Fibroblast of pulmonary artery (primary cell): ENCODE results near the gene DHDH.

Experiments
- DNase-seq: peaks from one replicate; pipeline ENCODE4 v3.0.0-alpha.2; 2010; ENCODE audit warnings: low read depth
- H3K4me3 ChIP-seq: replicated peaks from 2 replicates; pipeline ENCODE4 v1.5.1; 2011; ENCODE audit warnings: low read depth, mild to moderate bottlenecking, control low read depth, low read length, moderate library complexity
- CTCF ChIP-seq: IDR thresholded peaks from 2 replicates; pipeline ENCODE4 v1.5.1; 2011; ENCODE audit warnings: mild to moderate bottlenecking, control low read depth, low read length, inconsistent platforms; ENCODE audit errors: missing control alignments

DHDH gene

GRCh38 chr19:48977061-48977460 is 43.6 kb downstream of the DHDH start:
- H3K4me3 ChIP-seq = no peak overlapping the region
- no peak for DNase-seq
- TF ChIP-seq CTCF = no peak

GRCh38 chr19:48982280-48982679 is 48.8 kb downstream of the DHDH start:
- H3K4me3 ChIP-seq = no peak overlapping the region
- TF ChIP-seq CTCF = no peak
- no peak for DNase-seq

- H3K4me3 ChIP-seq = no peak overlapping the region
- no peak for DNase-seq
- no peak for TF ChIP-seq CTCF
These were observed 52.2 kb downstream of the DHDH start for GRCh38 chr19:48985711-48986110.

- H3K4me3 ChIP-seq = no peak overlapping the region
- DNase-seq = no peak
- no peak for TF ChIP-seq CTCF
These were observed 52.7 kb downstream of the DHDH start for GRCh38 chr19:48986211-48986610.

GRCh38 chr19:48987323-48987722 is 53.8 kb downstream of the DHDH start:
- DNase-seq = no peak
- no peak overlapping the region for H3K4me3 ChIP-seq

GRCh38 chr19:48988286-48988685 is 54.8 kb downstream of the DHDH start:
- TF ChIP-seq CTCF = no peak
- no peak for DNase-seq
- no peak overlapping the region for H3K4me3 ChIP-seq

More at GRCh38 chr19:48987323-48987722, 53.8 kb downstream of the DHDH start:
- no peak for TF ChIP-seq CTCF

GRCh38 chr19:48988860-48989259 is 55.4 kb downstream of the DHDH start:
- TF ChIP-seq CTCF = no peak
- DNase-seq = no peak
- no peak overlapping the region for H3K4me3 ChIP-seq
